HG03521 (cell line): ENCODE data around the gene KBTBD8.

Experiments used
- ATAC-seq: cut with Tn5 transposase; IDR thresholded peaks from one replicate; pipeline ENCODE4 v1.9.1; 2021; ENCODE audit warnings: mild to moderate bottlenecking, moderate library complexity; ENCODE audit not compliant: unreplicated experiment

Gene KBTBD8, protein sequence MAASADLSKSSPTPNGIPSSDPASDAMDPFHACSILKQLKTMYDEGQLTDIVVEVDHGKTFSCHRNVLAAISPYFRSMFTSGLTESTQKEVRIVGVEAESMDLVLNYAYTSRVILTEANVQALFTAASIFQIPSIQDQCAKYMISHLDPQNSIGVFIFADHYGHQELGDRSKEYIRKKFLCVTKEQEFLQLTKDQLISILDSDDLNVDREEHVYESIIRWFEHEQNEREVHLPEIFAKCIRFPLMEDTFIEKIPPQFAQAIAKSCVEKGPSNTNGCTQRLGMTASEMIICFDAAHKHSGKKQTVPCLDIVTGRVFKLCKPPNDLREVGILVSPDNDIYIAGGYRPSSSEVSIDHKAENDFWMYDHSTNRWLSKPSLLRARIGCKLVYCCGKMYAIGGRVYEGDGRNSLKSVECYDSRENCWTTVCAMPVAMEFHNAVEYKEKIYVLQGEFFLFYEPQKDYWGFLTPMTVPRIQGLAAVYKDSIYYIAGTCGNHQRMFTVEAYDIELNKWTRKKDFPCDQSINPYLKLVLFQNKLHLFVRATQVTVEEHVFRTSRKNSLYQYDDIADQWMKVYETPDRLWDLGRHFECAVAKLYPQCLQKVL

GRCh38 chr3:66998113-66998903 is at the start of gene KBTBD8:
KBTBD8 (plus strand) TSS chr3:66998307; CDS start chr3:66998356, 49 bp downstream.
- ATAC-seq = peak; percentile 17

- ATAC-seq = no peak
Observed at GRCh38 chr3:66948838-66949237, 49.3 kb upstream of the KBTBD8 start.

DNA sequence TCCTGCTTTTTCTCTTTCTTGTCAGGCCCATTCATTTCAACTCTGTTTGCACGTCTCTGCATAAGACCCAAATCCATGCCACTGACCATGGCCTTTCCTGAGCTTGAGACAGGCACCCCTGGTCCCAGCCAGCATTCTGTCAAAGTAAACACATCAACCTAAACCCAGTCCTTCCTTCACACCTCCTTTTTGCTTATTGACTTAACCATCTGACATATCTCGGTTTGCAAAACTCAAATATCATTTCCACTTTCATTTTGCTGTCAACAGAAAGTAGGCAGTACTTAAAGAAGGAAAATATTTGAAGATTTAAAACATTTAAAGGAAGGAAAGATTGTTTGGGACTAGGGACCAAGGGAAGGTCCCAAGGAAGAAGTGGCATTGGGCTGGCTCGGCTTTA is 48.2 kb upstream of the KBTBD8 start:
- no peak for ATAC-seq

DNA sequence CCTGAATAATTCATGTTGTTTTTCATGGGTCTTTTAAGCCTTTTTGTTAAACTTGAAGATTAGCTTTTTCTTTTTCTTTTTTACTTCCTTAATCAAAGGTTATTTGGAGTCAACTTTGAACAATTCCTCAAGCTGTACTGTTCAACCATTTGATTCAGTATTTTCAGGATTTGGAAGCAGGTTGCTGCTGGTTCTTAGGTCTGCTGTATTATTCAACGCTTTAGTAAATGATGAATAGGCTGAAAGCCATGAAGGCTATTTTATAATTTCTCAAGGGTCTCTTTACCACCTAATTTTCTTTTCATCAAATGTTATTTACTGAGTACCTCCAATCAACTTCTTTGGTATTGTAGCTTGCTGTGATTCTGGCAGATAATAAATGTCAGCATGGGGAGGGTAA is 45.8 kb upstream of the KBTBD8 start:
- no peak for ATAC-seq

DNA sequence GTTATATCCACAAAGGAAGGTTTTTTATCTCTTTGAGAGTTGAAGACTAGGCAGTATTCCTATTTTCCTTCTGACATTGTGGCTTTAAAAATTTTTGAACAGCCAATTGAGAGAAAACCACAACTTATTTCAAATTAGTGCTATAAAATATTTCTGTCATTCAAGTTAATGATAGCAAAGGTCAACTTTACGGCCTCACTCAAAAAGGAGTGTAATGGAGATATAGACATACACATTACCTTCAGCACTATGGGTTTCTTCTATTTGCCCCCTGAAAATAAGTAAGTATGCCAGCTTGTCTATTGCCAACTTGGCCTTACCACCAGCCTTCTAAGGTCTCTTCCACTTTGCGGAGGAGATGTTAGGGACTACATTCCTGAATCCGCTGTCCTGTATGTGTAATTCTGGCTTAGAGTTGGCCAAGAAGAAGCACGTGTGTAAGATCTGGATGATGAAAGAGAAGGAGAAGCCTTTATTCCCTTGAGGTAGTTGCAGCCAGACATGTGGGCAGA is 44.1 kb upstream of the KBTBD8 start:
- ATAC-seq = no peak

GRCh38 chr3:66956742-66957141 is 41.4 kb upstream of the KBTBD8 start:
- no peak for ATAC-seq

DNA sequence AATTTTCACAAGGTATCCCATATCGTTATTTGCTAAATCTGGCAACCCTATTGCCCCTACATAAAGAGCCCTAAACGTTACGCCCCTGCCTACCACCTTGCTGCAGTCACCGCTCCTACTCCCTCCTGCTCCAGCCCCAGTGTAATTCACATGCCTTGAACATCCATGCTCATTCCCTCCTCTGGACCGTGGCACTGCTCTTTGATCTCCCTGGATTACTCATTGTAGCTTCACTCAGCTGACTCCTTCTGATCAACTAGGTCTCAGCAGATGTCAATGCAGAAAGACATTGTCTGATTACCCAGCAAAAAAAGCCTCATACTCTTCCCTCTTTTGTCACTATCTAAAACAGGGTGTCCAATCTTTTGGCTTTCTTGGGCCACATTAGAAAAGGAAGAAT is 40.7 kb upstream of the KBTBD8 start:
- no peak for ATAC-seq

- no peak for ATAC-seq
Observed at GRCh38 chr3:66958067-66958466, 40.0 kb upstream of the KBTBD8 start.

- no peak for ATAC-seq
Observed at GRCh38 chr3:66962664-66963063, 35.4 kb upstream of the KBTBD8 start.

- no peak for ATAC-seq
Observed at GRCh38 chr3:66971245-66971644, 26.9 kb upstream of the KBTBD8 start.

DNA sequence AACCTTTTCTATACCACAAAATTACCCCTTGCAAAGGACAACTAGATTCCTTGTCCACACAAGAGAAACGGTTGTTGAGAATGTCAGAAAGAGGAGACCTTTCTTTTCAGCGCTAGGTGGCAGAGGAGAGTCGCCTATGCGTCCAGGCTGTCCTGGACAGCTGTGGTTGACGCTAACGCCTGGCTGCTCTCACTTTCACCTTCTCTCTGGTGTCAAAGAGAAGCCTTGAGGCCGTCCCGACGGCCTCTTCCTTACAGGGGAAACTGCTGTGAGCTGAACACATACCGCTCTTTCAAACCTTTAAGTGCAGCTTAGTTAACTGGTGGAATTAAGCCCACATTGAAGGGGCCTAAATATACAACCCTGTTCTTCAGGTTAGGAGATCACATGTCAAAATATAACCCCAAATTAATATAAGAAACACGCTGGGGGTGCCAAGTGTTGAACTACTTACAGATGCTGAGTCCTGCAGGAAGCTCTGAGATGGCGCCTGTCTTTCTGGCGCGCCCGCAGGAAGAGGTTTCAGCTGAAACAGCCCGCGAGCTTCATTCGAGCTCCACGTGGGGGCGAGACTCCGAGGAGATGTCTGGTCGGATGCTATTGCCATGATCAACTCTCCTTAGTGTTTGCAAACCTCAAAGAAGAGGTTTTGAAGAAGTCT is 26.1 kb upstream of the KBTBD8 start:
- peak; percentile 99 for ATAC-seq

DNA sequence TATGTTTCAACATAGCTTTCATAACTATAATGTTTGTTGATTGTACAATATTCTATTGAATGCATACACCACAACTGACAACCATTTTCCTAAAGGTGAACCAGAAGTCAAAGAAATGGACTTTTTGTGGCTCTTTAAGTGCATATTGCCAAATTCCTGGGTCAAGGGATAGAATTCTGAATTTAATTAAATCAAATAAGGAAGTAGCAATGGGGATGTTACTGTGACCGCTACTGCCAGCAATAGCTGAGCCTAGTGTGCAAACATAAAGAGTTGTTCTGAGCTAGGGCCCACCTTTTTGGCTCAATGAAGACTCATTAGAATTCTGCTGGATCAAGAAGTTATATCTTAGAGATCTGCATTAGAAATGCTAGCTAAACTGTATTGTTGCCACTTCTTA is 17.3 kb upstream of the KBTBD8 start:
- ATAC-seq = no peak

- no peak for ATAC-seq
Observed at GRCh38 chr3:66983101-66983500, 15.0 kb upstream of the KBTBD8 start.

DNA sequence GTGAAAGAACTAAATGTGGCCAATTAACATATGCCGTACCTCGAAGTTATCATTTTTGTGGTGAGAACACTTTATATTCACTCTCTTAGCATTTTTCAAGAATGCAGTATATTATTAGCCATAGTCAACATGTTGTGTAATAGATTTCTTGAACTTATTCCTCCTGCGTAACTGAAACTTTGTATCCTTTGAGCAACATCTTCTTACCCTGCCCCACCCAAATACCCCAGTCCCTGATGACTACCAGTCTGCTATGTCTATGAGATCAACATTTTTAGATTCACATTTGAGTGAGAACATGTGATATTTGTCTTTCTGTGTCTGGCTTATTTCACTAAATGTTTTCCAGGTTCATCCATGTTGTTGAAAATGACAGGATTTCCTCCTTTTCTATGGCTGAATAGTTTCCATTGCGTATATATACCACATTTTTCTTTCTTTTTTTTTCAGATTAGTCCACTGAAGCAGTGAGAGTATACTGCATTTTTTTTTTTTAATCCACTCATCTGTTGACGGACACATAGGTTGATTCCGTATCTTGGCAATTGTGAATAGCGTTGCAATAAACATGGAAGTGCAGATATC is 12.7 kb upstream of the KBTBD8 start:
- ATAC-seq = no peak

DNA sequence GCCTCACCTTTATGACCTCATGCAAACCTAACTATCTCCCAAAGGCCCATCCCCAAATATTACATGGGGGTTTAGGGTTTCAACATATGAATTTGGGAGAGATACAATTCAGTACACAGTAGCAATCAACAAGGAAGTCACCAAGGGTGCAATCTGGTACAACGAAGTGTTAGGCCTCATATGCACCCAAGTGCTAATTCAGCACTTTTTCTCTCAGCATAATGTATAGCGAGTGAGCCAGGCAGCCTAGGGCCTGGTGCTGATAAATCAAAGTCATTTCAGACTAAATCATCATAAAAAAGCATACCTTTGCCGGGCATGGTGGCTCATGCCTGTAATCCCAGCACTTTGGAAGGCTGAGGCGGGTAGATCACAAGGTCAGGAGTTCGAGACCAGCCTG is 11.7 kb upstream of the KBTBD8 start:
- ATAC-seq = no peak

- ATAC-seq = no peak
Observed at GRCh38 chr3:66989241-66989640, 8.9 kb upstream of the KBTBD8 start.

DNA sequence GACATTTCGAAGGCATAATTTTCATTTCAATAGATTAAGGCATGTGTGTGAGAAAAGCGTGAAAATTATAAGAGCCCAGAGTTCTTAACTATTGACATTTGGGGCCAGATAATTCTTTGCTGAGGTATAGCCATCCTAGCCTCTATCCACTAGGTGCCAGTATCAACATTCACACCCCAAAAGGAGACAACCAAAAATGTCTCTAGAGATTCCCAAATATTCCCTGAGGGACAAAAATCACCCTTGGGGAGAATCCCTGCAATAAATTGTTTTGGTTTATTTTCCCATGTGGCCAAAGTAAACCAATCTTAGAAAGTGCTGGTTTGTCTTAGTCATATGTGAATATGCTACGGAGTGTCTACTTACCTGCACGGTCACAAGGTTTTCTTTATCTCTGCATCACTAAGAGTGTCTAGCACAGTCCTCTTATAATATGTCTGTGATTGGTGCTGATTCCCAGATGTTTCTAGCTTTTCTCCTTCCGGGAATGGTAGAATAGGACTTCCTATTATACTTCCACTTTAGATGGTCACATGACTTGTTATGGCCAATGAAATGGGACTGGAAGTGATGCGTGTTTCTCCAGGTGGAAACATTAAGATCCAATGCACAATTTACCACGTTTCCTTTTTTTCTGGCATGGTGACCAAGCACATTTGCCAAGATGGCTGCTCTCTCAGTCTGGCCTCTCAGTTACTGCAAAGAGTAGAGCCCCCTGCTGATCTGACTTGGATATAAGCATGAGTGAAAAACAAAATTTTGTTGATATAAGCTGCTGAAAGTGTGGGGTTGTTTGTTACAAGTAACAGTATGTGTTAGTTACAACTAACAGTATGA is 8.0 kb upstream of the KBTBD8 start:
- peak; percentile 78 for ATAC-seq

DNA sequence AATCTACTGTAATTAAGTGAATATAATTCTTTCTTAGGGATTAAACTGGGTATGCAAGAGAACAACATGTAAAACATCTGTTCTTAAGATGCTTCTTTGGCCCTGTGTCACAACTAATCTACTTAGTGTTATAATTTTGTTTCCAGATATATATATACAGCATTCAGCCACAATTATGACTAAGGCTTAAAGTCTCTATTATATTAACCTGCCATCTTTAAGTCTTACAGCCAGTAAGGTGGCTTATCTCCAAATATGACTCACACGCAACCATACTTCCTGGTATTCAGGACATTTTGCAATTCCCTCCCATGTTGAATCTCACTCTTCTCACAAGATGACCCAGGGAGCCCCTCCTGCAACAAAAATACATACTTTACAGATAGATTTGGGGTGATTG is 6.6 kb upstream of the KBTBD8 start:
- no peak for ATAC-seq

DNA sequence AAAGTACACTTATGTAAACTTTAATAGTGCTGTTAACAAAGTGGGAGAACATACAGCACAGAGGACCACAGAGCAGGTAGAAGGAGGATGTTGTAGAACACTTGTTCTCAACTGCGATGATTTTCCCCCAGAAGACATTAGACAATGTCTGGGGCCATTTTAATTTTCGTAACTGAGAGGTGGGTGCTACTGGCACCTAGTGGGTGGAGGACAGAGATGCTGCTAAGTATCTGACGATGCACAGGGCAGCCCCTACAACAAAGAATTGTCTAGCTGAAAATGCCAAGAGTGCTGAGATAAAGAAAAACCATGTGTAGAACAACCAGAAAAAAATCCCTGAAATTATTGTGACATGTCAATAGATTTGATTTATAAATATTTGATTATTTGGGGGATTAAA is 5.0 kb upstream of the KBTBD8 start:
- ATAC-seq = no peak

GRCh38 chr3:66994588-66994987 is 3.5 kb upstream of the KBTBD8 start:
- no peak for ATAC-seq
